ENCODE measurements around the gene GBE1.
A peak's percentile ranks its signal among the peaks of the same experiment; 100 is the strongest.

GBE1 gene

DNA sequence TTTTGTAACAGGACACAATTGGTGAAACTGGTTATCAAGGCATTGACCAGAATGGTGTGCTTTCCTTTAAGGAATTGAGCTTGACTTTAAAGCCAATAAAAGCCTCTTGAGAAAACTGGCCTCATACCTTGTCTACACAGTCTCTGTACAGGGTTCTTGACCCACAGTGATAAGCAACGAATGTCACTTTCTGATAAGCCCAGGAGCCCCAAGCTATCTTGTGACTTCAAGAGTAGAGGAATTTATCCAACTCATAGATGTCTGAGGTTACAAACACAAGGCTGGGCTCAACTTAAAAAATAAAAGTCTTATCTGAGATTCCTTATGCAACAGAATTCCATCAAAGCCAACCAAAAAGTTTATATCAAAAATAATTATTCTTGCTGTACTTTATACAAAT lies 212.1 kb downstream of the GBE1 start:
- no peak overlapping the region for H3K4me3 ChIP-seq (ENCODE audit: control insufficient read depth, low read depth, low read length)
- no peak for DNase-seq (ENCODE audit: low read depth)
- TF ChIP-seq, protein P1, sequence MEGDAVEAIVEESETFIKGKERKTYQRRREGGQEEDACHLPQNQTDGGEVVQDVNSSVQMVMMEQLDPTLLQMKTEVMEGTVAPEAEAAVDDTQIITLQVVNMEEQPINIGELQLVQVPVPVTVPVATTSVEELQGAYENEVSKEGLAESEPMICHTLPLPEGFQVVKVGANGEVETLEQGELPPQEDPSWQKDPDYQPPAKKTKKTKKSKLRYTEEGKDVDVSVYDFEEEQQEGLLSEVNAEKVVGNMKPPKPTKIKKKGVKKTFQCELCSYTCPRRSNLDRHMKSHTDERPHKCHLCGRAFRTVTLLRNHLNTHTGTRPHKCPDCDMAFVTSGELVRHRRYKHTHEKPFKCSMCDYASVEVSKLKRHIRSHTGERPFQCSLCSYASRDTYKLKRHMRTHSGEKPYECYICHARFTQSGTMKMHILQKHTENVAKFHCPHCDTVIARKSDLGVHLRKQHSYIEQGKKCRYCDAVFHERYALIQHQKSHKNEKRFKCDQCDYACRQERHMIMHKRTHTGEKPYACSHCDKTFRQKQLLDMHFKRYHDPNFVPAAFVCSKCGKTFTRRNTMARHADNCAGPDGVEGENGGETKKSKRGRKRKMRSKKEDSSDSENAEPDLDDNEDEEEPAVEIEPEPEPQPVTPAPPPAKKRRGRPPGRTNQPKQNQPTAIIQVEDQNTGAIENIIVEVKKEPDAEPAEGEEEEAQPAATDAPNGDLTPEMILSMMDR (IDR thresholded peaks at IDR 0.05; ENCODE audit: control insufficient read depth, insufficient read depth, low read depth, low read length, missing control alignments): no peak

DNA sequence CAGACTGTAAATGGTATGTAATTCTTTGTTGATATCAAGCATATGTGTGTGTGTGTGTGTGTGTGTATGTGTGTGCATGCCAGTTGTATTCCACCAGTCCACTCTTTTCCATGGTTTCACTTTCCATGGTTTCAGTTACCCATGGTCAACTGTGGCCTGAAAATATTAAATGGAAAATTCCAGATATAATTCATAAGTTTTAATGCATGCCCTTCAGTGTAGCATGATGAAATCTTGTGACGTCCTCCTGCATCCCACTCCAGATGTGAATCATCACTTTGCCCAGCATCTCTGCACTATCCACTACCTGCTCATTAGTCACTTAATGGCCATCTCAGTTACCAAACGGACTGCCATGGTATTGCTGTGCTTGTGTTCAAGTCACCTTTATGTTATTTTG lies 215.9 kb downstream of the GBE1 start:
- TF ChIP-seq, protein P1 (IDR thresholded peaks at IDR 0.05; ENCODE audit: control insufficient read depth, insufficient read depth, low read depth, low read length, missing control alignments): no peak
- H3K4me3 ChIP-seq (ENCODE audit: control insufficient read depth, low read depth, low read length): no peak overlapping the region
- DNase-seq (ENCODE audit: low read depth): peak; percentile 17

DNA sequence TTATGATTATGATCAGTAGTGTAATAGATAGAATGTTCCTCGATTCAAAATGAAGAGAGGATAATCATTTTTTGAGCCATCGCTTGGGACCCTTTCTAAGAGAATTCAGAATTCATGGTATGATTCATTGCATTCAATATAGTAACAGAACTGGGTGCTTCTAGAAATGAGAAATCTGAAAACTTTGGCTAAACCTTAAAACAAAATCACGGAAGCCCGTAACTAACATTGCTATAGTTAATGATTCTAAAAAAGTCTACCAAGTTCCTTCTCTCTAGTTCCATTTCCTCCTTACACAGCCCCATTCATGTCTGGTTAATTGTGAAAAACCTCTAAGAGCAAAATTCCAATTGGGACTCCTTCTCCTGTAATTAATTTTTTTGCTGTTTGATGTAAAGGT lies 217.1 kb downstream of the GBE1 start:
- H3K4me3 ChIP-seq (ENCODE audit: control insufficient read depth, low read depth, low read length): no peak overlapping the region
- TF ChIP-seq, protein P1 (IDR thresholded peaks at IDR 0.05; ENCODE audit: control insufficient read depth, insufficient read depth, low read depth, low read length, missing control alignments): no peak
- no peak for DNase-seq (ENCODE audit: low read depth)

DNA sequence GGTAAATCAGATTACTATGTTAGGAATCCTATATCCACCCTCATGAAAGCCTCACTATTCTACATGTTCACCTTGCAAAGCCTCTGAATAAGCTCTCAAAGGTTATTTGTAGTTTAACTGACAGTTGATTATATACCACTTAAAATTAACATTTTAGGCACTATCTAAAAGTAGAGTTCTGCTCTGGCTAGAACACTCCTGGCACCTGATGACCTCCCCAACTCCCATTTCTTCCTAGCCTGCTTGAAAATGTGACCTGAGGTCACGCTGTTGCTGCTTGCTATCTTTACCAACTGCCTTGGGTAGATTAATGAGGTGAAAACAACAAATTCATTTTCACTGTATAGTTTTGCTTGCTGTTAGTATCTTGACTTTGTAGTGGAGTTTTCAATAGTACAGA lies 220.7 kb downstream of the GBE1 start:
- TF ChIP-seq, protein P1 (IDR thresholded peaks at IDR 0.05; ENCODE audit: control insufficient read depth, insufficient read depth, low read depth, low read length, missing control alignments): no peak
- H3K4me3 ChIP-seq (ENCODE audit: control insufficient read depth, low read depth, low read length): no peak overlapping the region
- no peak for DNase-seq (ENCODE audit: low read depth)

DNA sequence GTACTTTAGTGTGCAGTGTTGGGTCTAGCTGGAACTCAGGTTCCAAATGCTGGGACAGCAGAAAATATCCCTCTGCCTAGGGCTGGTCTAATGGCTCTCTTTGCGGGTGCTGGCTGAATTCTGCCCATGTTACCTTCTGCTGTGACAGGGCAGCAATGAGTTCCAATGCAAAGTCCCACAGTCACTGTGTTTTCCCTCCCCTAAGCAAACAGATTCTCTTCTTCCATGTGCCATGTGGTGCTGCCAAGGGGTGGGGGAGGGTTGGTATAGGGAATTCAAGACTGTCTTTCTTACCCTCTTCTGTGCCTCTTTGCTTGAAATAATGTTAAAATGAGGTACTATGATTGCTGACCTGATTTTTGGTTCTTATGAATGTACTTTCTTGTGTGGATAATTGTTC lies 229.6 kb downstream of the GBE1 start:
- H3K4me3 ChIP-seq (ENCODE audit: control insufficient read depth, low read depth, low read length): no peak overlapping the region
- TF ChIP-seq, protein P1 (IDR thresholded peaks at IDR 0.05; ENCODE audit: control insufficient read depth, insufficient read depth, low read depth, low read length, missing control alignments): no peak
- DNase-seq (ENCODE audit: low read depth): no peak

DNA sequence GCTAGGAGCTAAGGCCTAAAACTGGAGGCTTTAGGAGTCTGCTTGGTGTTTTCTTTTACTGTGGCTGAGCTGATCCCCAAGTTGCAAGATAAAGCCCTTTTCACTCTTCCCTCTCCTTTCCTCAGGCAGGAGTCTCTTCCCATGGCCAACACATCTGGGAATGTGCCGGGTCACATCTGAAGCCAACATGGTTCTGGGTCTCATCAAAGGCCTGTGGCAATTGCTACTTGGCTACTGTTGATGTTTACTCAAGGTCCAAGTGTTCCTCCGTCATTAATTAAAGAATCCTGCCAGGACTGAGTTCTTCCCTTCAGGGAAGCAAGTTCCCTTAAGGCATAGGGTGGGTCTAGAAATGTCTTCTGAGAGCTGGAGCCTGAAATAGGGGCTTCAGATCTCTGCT lies 230.2 kb downstream of the GBE1 start:
- DNase-seq (ENCODE audit: low read depth): no peak
- no peak overlapping the region for H3K4me3 ChIP-seq (ENCODE audit: control insufficient read depth, low read depth, low read length)
- TF ChIP-seq, protein P1 (IDR thresholded peaks at IDR 0.05; ENCODE audit: control insufficient read depth, insufficient read depth, low read depth, low read length, missing control alignments): no peak

Measured in AG09309 (cell line).